GM19351 (cell line): ENCODE measurements around the gene ECE1.

Source experiments
- ATAC-seq: cut with Tn5 transposase; IDR thresholded peaks from one replicate; pipeline ENCODE4 v1.9.1; 2021; ENCODE audit warnings: mild to moderate bottlenecking, moderate library complexity; ENCODE audit not compliant: unreplicated experiment

ECE1 gene

GRCh38 chr1:21255284-21255942 lies 34.9 kb downstream of the ECE1 start:
- ATAC-seq, result no peak

GRCh38 chr1:21254335-21254951 lies 35.8 kb downstream of the ECE1 start:
- ATAC-seq, result no peak

GRCh38 chr1:21251773-21252471 lies 38.3 kb downstream of the ECE1 start:
- ATAC-seq, result no peak

GRCh38 chr1:21249940-21250493 lies 40.2 kb downstream of the ECE1 start:
- ATAC-seq, result no peak

GRCh38 chr1:21247892-21248715 lies 42.2 kb downstream of the ECE1 start:
- no peak for ATAC-seq

GRCh38 chr1:21246905-21247642 lies 43.2 kb downstream of the ECE1 start:
- no peak for ATAC-seq

GRCh38 chr1:21245688-21246229 lies 44.5 kb downstream of the ECE1 start:
- ATAC-seq, result no peak

GRCh38 chr1:21244986-21245687 lies 45.1 kb downstream of the ECE1 start:
- ATAC-seq, result no peak

- ATAC-seq, result no peak
Measured at GRCh38 chr1:21244154-21244553, 46.1 kb downstream of the ECE1 start.

GRCh38 chr1:21242846-21243245 lies 47.4 kb downstream of the ECE1 start:
- ATAC-seq, result no peak

GRCh38 chr1:21241771-21242581 lies 48.3 kb downstream of the ECE1 start:
- no peak for ATAC-seq

GRCh38 chr1:21240706-21241105 lies 49.6 kb downstream of the ECE1 start:
- no peak for ATAC-seq

- no peak for ATAC-seq
Measured at GRCh38 chr1:21239221-21239620, 51.0 kb downstream of the ECE1 start.

GRCh38 chr1:21238141-21238800 lies 52.0 kb downstream of the ECE1 start:
- ATAC-seq, result no peak

GRCh38 chr1:21237446-21238088 lies 52.7 kb downstream of the ECE1 start:
- no peak for ATAC-seq

- no peak for ATAC-seq
Measured at GRCh38 chr1:21236178-21236577, 54.1 kb downstream of the ECE1 start.

GRCh38 chr1:21234779-21235178 lies 55.5 kb downstream of the ECE1 start:
- ATAC-seq, result no peak

GRCh38 chr1:21233490-21233889 lies 56.8 kb downstream of the ECE1 start:
- ATAC-seq, result no peak
